Heart left ventricle (tissue), 13 donors: ENCODE results near the gene DAPK2.

ENCODE experiments used
- CTCF ChIP-seq, 12 donors: fragments of 200-600 bp; sonication (generic) in 4 of 12; IDR thresholded peaks; one replicate each; pipeline versions ENCODE4 v1.5.0 to v1.8.0; 2018 to 2022; ENCODE audit warnings: antibody characterized with exemption in 12 of 12, mild to moderate bottlenecking in 5 of 12
- POLR2A ChIP-seq, 2 donors: fragments of 450-650 bp; IDR thresholded peaks; one replicate each; pipeline ENCODE4 v1.6.1; 2017; ENCODE audit warnings: antibody characterized with exemption in 2 of 2, mild to moderate bottlenecking in 2 of 2, moderate library complexity in 2 of 2
- donor health status: ischemic (EF 13 %, LVEDD 7.1; RV severe dilation, severe dysfunction).
- donor health status: DM: no; HTN: yes; CAD: no.
- donor health status: DM: no; HTN: no; CAD: no.
- donor health status: ischemic (EF 25% LVEDD 6.9; RV normal size, moderate dysfunction).
- donor health status: ischemic (EF 25% LVEDD 5.7; RV mildly dilated, moderate dysfunction).
- donor health status: ischemic (EF 35%, LVEDD 5.7; RV mildly dilated, moderate dysfunction).
- donor health status: nonischemic (EF 11% LVEDD 7.7; RV severe dilation, severe dysfunction).
- donor health status: DM: yes; HTN: yes; CAD: no.
- donor health status: PGD.
- donor health status: ischemic (EF 29% LVEDD 5.4; RV normal size, mild dysfunction).
- donor health status: nonischemic (EF 23%, LVEDD 6.1; RV moderate dilation, normal function).

GRCh38 chr15:63912061-63912615 is 134.1 kb downstream of the DAPK2 start:
- no peak for TF ChIP-seq CTCF (IDR thresholded peaks at IDR 0.05)
- no peak for TF ChIP-seq POLR2A (IDR thresholded peaks at IDR 0.05)
